Hematopoietic multipotent progenitor cell treated with erythropoietin and hydrocortisone succinate and interleukin-3 and kit ligand, for 6 days (in vitro differentiated cells): Measurements from ENCODE around the gene NPVF.
A peak's percentile ranks its signal among the peaks of the same experiment; 100 is the strongest.

Experiments
- DNase-seq: peaks from one replicate; pipeline ENCODE4 v3.0.0-alpha.2; 2015

NPVF gene, protein sequence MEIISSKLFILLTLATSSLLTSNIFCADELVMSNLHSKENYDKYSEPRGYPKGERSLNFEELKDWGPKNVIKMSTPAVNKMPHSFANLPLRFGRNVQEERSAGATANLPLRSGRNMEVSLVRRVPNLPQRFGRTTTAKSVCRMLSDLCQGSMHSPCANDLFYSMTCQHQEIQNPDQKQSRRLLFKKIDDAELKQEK

DNA sequence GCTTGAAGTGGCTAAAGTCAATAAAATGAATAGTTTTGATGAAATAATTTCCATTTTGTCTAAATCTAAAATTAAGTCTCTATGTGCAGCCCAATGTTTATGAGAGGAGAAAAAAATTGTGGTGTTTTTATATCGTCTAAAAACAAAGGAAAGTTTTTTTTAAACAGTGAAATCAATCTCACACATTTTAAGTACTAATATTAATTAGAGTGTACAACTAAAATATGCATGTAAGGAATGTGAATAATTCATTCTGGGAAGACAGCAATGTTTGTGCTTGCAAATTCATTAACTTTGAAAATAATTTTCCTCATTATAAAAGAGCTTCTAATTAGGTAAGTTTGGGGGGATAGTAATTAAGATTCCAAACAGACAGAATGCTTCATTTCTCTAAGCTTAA is at the start of gene NPVF:
TSS of gene NPVF (minus strand) at position 101 of the 400 bp plus-strand sequence. CDS start at position 54, 47 bp downstream.
- DNase-seq, result no peak

DNA sequence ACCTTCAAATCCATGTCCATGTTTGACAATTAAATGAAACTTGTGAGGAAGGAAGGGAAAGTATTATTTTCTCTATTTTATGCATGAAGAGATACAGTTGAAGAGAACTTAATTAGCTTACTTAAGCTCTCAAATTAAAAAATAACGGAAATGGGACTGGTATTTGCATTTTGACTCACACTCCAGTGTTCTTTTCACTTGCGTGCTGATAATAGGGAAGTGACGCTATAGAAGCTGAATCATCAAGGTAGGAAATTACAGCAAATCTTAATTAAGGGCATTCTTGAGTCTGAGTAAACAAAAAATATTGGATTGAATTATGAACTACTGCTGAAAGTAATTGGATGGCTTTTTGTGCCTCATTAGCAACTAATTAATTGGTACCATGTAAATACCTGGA is 44.0 kb upstream of the NPVF start:
- no peak for DNase-seq

DNA sequence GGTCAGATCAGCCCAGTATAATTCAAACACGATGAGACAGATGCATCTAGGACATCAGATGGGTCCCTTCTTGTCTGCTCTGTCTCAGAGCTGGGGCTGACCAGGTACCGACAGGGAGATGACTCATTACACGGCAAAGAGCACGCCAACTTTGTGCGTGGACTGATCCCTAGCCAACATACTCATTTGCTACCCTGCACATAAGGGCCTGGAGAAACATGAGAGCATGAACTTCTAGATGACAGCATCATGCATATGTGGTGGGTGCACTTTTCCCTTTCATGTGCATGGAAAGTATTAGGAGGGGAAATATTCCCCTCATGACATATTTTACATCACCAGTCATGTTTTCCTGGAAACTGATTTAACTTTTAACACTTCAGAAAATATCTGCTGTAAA is 35.1 kb upstream of the NPVF start:
- DNase-seq, result no peak

DNA sequence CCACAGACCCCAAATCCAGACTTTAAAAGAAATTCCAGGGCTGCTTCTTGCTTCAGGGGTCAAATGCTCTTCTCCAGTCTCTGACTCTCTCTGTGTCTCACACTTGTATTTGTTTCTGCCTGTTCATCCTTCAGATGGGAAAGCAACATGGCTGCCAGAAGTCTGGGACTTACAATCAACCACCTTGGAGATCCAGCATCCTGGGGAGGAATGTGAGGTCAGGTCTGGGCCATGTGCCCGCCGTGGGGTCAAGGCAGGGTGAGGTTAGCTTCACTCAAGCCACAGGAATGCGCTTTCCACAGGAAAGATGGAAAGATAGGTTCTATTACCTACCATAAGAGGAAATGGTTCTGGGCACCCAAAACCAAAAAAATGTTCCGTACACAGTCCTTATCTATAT is 34.3 kb upstream of the NPVF start:
- DNase-seq, result no peak

DNA sequence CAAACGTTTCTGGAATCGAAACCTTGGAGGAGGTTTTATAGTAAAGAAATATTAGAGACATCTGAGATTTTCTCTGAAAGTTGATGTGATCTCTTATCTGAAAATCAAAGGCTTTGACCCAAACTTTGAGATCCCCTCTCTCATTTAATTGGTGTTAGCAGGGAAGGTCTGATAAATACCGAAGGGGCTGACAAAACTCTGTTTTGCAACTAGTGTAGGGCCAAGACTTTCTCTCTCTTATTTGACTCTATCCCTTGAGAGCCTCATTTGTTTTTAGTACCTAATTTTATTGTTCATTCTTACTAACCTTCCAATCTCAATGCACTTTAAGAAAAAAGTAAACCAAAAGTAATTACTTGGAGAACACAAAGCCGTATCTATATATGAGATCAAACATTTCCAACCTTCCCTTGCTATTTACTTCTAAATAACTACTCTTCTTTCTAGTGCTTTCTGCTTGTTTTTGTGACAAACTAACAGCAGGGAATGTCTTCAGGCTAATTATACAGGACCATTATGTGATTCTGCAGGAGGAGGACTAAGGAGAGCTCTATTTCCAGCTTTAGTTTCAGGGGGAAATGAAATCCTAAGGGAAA is 33.4 kb upstream of the NPVF start:
- DNase-seq, result no peak

DNA sequence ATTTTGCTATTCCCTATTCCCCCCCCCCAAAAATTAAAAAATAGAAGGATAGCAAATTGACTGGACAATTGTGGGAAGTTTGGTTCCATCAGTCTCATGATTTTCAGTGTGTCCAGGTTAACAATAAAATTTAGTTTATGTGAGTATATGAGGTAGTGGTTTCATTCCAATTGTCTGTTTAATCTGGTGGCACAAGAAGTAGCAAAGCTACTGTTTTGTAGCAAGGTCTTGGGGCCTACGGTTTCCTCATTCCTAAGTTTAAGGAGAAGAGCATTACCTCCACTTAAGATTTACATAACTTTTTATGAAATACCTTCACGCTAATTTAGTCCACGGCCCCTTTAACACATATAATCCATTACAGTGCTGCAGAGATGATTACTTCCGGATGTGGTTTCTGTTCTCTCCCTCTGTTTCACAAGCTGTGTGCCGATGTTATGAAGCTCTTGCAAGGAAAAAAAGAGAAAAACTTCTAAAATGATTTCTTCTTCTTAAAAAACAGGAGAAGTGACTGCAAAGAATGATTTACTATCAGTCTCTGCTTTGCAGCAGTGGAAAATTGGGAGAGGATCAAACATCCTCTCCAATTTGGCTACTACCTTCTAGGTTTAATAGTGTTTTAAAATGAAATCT is 32.7 kb upstream of the NPVF start:
- DNase-seq, result peak; percentile 65

DNA sequence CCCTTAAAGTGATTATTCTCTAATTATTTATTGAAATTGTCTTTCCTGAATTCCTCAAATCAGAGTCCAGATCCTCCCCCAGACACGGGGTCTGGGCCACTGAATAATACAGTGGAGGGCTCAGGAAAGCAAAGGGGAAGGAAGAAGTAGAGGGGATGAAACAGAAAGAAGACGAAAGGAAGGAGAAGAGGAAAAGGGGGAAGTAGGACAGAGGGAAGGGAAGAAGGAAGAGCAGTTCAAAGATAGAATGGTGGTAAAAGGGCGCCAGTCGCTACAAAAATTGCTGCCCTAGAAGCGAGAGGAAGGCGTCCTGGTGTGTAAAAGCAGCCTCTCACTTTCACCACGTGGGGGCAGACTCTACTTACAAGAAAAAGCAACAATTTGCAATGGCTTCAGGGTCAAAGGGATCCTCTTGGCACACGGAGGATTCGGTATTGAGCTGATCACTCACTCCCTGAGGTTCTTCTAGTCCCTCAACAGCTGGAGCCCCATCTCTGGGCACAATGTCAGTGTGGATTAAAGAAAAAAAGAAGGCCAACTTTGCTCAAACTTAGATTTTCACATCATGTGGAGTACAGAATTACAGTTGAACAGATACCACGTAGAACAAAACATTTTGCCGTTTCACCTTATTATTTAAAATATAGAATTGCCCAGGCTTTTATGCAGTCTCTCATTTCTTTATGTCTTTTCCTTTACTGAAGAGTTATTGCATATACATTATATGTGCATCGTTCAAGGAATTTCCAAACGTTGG is 31.4 kb upstream of the NPVF start:
- DNase-seq, result peak; percentile 89

DNA sequence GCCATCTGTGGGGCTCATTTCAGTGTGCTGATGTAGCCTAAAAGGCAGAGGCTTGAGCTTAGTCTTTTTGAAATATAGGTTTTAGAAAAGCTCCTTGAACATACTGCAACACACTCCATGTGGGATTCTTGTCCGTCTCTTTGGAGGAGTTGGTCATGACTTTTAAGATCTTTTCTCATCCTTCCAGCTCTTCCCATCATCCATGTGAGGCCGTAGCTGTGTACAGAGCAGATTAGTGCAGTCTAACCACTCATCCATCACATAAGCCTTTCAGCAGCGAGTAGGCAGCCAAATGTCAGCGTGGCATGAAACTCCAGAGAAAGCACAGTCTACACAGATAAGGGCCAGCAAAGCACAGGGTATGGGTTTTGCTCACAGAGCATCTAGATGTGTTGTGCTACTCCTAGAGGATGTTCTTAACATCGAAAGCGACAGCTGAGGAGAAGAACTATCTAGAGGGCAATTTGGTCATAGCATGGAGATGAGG is 28.1 kb upstream of the NPVF start:
- DNase-seq, result no peak

DNA sequence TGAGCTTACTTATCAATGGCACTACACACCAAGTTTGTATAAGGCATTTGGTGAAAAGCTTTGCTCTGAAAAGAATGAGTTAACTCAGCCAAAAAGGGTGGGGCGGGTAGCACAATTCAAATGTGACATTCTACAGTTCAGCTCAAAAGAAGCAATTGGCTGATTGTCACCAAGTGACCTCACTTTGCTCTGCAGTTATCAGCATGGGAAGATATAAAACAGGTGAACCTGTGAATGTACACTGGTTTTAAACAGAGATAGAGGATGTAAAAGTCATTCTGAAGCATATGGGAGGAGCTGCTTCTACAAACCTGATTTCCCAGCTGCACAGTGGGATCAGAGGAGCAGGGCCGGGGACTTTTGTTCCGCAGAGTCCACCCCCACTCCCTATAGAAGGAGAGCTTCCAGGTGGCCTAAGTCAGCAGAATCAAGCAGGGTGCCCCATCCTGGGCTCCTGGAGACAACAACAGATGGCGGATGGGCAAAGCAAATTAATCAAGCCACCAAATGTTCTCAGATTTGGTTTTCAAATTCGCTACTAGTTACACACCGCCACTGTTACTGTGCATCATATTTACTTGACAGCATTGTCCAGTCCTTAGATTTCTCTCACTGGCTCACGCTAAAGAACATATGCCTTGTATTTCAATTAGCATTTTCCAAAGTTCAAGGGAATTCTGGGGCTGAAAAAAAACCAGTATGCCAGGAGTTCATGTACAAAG is 27.5 kb upstream of the NPVF start:
- no peak for DNase-seq

DNA sequence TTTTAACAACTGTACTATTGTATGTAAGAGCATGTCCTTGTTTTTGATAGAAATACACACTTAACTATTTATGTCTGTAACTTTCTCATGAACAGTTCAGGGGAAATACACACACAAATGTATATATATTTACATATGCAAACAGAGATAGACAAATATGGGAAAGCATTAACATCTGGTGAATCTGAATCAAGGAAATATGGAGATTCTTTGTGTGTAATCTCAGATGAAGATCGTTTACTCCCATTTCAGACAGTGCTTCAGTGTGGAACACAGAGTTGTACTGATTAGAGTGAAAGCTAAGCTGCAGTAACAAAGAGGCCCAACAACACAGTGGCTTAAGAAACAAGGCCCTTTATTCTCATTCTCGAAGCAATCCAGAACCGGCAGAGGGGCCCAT is 26.3 kb upstream of the NPVF start:
- no peak for DNase-seq

DNA sequence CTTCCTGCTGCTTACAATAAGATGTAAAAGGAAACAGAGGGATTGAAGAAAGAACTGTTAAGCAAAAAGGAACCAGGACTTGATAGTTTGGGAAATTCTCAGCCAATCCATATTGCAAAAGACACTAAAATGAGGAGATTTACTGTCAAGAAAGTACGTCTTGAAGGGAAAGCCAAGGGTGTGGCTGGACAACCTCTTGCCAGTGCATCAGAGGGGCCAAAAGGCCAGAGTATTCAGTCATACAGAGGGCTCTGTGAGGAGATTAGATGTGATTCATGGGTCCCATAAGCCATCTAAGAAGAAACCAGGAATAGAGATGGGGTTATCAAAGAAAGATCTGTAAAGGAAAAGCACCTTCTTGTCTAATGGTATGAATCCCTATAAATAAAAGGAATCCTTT is 25.4 kb upstream of the NPVF start:
- no peak for DNase-seq

DNA sequence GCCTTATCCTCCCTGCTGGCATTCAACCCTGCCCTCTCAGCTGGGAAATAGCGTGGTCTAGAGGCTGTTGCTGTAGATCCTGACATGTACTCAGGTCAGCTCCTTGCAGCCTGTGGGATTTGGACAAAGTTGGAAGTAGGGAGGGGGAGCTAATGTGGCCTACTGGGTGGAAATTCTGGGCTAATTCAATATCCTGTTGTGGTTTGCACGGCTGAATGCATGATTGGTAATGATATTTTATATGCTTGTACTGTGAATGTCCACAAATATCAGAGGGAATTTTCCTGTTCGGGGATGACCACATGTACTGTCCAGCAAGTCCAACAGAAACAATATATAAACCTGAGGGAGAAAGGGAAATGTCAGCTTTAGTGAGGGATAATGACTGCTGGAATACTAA is 22.1 kb upstream of the NPVF start:
- DNase-seq, result no peak

DNA sequence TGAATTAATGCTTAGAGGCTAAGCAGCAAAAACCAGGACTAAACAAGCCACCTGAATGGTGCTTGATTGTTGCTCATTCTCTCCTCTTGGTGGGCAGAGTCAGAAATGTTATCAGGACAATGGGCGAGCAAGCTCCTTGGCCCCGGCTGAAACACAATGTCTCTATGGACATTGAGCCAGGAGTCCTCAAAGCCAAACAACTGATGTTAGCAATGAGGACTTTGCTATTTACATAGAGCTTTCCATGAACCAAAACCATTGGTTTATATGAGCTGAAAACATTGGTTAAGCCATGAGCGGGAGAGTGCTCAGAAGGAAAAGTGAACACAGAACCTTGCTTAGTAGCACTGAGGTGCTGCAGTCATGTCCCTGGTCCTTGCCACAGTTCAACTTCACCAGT is 21.5 kb upstream of the NPVF start:
- no peak for DNase-seq

DNA sequence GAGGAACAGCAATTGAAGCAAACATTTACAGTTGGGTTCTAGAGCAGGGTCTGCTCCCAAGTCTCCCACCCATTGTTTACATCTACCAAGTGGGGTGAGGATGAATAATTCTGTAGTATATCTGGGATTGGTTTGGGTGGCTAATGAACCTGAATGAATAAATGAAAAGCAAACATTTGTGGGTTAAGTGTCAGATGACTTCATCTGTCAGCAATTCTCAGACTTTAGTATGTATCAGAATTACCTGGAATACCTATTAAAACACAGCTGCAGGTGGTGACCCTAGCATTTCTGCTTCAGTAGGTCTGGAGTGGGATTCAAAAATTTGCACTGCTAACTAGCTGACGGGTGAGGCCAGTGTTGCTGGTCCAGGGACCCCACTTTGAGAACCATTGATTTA is 18.0 kb upstream of the NPVF start:
- no peak for DNase-seq

DNA sequence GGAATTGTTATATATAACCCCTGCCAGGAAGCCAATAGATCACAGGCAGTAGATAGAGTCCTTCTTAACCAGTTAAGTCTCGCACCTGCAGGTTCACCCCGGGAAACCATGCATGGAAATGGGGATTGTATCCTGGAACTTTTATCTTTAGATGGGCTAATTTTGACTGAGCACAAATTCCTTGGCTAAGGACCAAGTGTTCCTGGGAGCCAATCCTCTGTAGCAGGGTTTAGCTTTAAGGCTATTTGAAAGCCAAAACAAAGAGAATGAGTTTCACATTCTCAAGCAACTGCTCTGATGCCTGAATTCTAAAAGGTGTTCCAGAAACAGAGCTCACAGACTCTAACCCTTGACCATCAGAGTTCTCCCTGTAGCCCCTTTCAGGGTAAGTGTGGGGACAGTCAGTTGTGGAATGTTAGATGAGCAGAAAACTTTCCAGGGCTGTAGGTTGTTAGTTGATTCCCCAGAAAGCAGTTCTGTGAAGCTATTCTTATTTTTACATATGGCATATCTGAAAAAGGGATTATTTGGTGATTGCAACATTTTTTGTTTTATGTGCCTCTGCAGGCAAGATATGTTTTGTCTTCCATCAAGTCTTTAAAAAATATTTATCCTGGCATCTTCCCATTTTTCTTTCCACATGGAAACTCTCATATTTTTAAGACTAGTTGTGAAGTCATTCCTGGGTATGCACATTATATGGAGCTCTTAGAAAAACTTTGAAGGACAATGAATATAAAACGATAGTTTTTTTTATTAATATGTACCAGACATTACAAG is 16.2 kb upstream of the NPVF start:
- no peak for DNase-seq

DNA sequence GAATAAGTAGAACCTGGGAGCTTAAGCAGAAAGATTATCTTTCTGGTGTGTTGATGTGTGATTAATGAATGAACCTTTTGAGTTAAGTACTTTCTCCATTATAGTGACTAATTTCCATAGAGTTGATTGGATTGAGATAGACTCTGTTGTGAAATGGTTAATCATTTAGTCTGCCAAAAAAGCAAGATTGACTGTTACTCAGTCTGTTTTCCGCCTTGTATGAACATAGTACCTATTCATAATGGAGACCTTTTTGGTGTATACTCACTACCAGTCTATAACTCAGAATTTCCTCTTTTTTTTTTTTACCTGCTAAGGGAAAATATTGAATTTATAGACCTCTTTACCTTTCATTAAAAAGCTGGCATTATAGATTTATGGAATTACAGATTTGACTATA is 14.4 kb upstream of the NPVF start:
- DNase-seq, result no peak

DNA sequence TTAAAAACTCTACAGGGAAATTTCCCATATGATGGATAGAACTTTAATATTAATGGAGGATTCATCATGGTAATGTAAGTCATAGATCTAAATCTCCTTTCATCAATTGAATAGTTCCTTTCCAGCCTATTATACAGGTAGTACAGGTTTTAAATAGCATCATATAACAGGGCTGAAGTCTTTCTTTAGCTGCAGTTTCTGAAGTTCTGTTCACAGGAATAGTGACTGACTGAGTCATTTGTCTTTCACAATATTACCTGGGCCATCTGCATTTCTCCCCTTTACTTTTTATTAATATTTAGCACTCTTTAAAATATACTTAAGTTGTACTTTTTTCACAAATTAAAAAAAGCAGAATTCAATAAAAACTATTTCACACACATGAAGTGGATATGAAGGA is 12.6 kb upstream of the NPVF start:
- no peak for DNase-seq

DNA sequence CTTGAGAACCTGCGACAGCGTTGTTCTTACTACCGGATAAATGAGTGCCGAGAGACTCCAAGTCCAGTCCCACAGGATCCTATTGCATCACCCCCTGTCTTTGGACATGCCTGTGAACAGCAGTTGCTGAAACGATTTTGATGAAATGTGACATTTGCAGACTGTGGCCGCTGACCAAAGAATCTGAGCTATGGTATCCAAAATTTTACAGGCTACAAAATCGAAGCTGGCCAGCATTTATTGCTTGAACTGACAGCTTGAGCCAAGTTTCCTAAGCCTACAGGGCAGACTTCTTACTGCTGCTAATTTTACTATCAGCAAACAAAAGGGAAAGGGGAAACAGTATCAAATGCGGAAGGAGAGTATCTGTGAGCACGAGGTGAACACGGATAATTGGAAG is 12.1 kb upstream of the NPVF start:
- DNase-seq, result no peak

DNA sequence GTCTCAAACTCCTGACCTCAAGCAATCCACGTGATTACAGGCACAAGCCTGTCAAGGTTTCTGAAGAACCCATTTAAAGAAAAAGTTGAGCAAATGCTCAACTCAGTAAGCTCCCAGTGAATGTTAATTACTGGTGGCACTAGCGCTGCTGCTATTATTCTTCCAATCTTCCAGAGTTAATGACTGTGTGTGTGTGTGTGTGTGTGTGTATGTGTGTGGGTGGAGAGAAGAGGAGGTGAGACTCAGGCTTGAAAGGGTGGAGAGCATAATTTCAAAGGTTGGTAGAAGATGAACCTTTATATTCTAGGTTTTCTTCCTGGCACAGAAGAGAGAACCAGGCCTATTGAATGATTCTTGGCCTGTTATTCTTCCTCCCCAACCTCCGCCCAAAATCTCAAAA is 11.6 kb upstream of the NPVF start:
- DNase-seq, result no peak

DNA sequence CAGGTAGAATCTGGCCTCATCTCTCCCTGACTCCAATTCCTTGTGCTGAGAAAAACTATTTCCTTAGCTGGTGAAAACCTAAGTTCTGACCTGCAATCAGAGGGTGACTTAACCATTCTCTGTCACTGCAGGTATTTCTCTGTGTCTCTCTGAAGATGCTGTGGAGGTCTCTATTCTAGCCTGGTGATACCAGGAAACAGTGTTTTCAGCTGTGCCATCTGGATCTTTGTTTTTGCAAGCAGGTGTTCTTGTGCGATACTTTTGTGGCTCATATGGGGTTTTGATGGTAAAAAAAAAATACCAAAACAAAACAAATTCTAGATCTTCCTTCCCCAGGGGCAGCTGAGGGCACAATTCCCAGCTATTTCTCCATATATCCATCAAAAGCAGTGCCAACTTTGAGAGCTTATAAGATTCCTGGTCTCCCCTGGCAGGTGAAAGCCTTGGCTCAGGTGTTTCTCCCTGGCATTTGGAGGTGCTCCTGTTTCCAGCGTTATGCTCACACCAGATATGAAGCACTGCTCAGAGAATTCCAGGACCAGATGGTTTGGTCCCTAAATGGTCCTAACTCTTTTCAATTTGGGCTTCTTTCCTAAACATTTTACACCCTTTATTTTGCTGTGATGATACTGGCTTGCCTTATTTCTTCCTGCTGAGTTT is 9.9 kb upstream of the NPVF start:
- DNase-seq, result no peak

DNA sequence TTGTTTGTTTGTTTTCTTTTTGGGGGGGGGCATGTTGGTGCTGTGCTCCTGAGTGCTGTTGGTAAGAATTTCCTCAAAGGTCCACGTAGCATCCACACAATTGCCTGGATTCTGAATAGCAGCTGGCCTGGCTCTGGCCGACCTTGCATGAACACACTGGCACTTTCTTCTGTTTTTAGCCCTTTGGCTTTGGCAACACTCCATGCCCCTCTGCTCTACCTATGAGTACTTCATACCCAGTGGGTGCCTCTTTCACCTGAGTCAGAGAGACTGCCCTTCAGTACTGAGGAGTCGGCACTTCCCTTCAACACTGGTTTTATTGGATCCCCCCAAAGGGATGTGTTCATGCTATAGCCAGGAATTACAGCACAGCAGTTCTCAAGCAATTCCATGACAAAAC is 7.2 kb upstream of the NPVF start:
- DNase-seq, result no peak

DNA sequence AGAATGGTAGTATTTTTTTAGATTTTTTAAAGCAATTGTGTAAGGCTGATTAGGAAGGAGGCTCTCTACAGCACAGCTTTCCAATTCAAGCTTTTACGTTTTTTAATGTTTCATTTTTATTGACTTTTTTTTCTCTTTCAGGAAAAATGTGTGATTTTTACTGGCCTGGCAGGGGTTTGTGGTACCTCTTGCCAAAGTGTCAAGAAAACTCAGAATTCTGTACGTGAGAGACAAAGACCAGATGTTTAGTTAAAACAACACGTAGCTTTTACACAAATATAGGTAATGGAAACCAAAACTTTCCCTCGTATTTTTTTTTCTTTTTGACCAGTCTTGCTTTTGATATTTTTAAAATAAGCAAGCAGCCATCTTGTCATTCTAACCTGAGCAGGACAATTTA is 6.0 kb upstream of the NPVF start:
- DNase-seq, result no peak
